WERI-Rb-1 (cell line): ENCODE measurements around the gene NCDN.
A peak's percentile ranks its signal among the peaks of the same experiment; 100 is the strongest.

Source experiments
- DNase-seq: peaks from one replicate; pipeline ENCODE4 v3.0.0-alpha.2; 2020
- H3K27ac ChIP-seq: fragments of 250-450 bp; sonication (Bioruptor Pico); 2 replicates; pipeline ENCODE4 v1.5.1; 2020; ENCODE audit warnings: mild to moderate bottlenecking, moderate library complexity
- H3K27me3 ChIP-seq: fragments of 250-450 bp; sonication (Bioruptor Pico); 2 replicates; pipeline ENCODE4 v1.5.1; 2021; ENCODE audit warnings: mild to moderate bottlenecking, low read depth, moderate library complexity; ENCODE audit not compliant: insufficient read depth, severe bottlenecking
- H3K36me3 ChIP-seq: fragments of 250-450 bp; sonication (Bioruptor Pico); 2 replicates; pipeline ENCODE4 v1.5.1; 2020; ENCODE audit warnings: mild to moderate bottlenecking, moderate library complexity
- H3K4me3 ChIP-seq: 2 replicates; pipeline ENCODE4 v1.5.1; 2011; ENCODE audit warnings: low read depth, mild to moderate bottlenecking, control low read depth, low read length
- H3K9me3 ChIP-seq: fragments of 250-450 bp; sonication (Bioruptor Pico); 2 replicates; pipeline ENCODE4 v1.5.1; 2021; ENCODE audit warnings: mild to moderate bottlenecking, moderate library complexity; ENCODE audit not compliant: severe bottlenecking
- CTCF ChIP-seq: IDR thresholded peaks from 2 replicates; pipeline ENCODE4 v1.5.1; 2011; ENCODE audit warnings: low read depth, mild to moderate bottlenecking, control low read depth, inconsistent platforms, low read length

Gene NCDN, protein sequence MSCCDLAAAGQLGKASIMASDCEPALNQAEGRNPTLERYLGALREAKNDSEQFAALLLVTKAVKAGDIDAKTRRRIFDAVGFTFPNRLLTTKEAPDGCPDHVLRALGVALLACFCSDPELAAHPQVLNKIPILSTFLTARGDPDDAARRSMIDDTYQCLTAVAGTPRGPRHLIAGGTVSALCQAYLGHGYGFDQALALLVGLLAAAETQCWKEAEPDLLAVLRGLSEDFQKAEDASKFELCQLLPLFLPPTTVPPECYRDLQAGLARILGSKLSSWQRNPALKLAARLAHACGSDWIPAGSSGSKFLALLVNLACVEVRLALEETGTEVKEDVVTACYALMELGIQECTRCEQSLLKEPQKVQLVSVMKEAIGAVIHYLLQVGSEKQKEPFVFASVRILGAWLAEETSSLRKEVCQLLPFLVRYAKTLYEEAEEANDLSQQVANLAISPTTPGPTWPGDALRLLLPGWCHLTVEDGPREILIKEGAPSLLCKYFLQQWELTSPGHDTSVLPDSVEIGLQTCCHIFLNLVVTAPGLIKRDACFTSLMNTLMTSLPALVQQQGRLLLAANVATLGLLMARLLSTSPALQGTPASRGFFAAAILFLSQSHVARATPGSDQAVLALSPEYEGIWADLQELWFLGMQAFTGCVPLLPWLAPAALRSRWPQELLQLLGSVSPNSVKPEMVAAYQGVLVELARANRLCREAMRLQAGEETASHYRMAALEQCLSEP

GRCh38 chr1:35557611-35558373, at the start of gene NCDN:
TSS of gene NCDN (plus strand) at chr1:35557799. CDS start at chr1:35558191, 392 bp downstream.
- no peaks in the 10 kb centered on the region for H3K27me3 ChIP-seq
- no peak for TF ChIP-seq CTCF
- H3K9me3 ChIP-seq = no peaks in the 10 kb centered on the region
- peak; percentile 98 for DNase-seq
- H3K36me3 ChIP-seq = peaks cover 40% of the 10 kb centered on the region
- peak within 1 kb of the TSS; percentile 96 for H3K27ac ChIP-seq
- H3K4me3 ChIP-seq = peak within 1 kb of the TSS; percentile 84

GRCh38 chr1:35507947-35508346, 49.7 kb upstream of the NCDN start:
- H3K36me3 ChIP-seq = peaks cover 12% of the 10 kb centered on the region

DNA sequence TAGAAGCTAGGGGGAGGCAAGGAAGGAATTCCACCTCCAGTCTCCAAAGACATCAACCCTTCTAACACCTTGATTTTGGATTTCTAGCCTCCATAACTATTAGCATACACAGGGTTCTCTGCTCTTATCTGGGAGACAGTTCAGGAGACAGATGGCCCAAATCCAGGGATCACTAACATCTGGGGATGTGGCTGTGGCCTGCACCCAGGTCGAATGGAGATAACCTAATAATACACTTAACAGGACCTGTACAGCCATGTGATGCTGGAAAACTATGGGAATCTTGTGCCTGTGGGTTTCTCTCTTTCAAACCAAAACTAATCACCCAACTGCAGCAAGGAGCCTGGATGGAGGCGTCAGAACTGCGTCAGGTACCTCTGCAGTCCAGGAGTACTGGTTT, 48.0 kb upstream of the NCDN start:
- no peak for TF ChIP-seq CTCF
- no peak for DNase-seq

More at GRCh38 chr1:35507947-35508346, 49.7 kb upstream of the NCDN start:
- no peak for TF ChIP-seq CTCF
- H3K27ac ChIP-seq = no peak overlapping the region
- H3K4me3 ChIP-seq = no peak overlapping the region
- H3K27me3 ChIP-seq = no peaks in the 10 kb centered on the region
- H3K9me3 ChIP-seq = no peaks in the 10 kb centered on the region
- DNase-seq = no peak

DNA sequence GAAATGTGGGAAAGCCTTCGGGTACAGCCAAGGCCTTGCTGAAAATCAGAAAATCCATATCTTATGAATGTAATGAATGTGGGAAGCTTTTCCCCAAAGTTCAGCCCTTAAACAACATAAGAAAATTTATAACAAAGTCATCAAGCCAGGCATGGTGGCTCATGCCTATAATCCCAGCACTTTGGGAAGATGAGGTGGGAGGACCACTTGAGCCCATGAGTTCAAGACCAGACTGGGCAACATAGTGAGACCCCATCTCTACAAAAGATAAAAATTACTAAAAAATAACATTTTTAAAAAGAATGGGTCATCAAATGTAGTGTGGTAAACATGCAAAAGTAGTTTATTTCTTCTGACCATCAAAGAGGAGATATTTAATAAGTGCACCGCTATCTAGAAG, 46.3 kb upstream of the NCDN start:
- Histone ChIP-seq H3K27ac (no peak overlapping the region), H3K36me3 (peaks cover 5% of the 10 kb centered on the region), H3K4me3 (no peak overlapping the region), H3K27me3 (no peaks in the 10 kb centered on the region), H3K9me3 (no peaks in the 10 kb centered on the region)
- DNase-seq = no peak
- TF ChIP-seq CTCF = no peak

More for the DNA sequence above, 48.0 kb upstream of the NCDN start:
- no peaks in the 10 kb centered on the region for H3K27me3 ChIP-seq
- no peak overlapping the region for H3K27ac ChIP-seq
- H3K36me3 ChIP-seq = peaks cover 12% of the 10 kb centered on the region
- H3K9me3 ChIP-seq = no peaks in the 10 kb centered on the region
- H3K4me3 ChIP-seq = no peak overlapping the region

DNA sequence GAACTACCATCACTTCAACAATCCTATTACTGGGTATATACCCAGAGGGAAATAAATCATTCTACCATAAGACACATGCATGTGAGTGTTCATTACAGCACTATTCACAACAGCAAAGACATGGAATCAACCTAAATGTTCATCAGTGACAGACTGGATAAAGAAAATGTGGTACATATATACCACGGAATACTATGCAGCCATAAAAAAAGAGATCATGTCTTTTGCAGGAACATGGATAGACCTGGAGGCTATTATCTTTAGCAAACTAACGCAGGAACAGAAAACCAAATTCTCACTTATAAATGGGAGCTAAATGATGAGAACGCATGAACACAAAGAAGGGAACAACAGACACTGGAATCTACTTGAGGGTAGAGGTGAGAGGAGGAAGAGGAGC, 39.4 kb upstream of the NCDN start:
- Histone ChIP-seq H3K9me3 (peaks cover 11% of the 10 kb centered on the region), H3K27ac (no peak overlapping the region), H3K36me3 (no peaks in the 10 kb centered on the region), H3K4me3 (no peak overlapping the region), H3K27me3 (no peaks in the 10 kb centered on the region)
- TF ChIP-seq CTCF = no peak
- no peak for DNase-seq
